ENCODE results near the gene TRMT13.
"Not testable (repeated sequence)": the region's sequence is repeated elsewhere in the genome, so short reads cannot be mapped to it uniquely, and the experiment has no call there.

Gene TRMT13

DNA sequence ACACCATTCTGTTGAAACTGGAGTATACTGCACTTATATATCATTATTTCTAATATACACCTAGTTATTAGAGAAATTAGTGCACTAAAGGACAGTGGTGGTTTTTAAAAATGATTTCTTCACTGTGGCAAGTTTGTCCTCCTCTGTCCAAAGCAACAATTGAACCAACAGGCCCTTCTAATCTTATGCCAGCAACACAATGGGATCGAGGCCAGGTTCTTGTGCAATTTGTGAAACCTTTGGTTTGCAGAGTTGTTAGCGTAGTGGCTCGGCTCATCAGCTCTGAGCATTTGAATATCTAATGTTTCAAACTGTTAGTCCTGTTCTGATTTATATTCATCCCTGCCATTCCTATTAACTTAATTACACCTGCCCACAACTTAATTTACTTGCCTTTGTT is 54.9 kb downstream of the TRMT13 start:
- H3K4me2 ChIP-seq (ENCODE audit: low read depth, low read length, poor library complexity, severe bottlenecking), result no peak overlapping the region
- no peak overlapping the region for H3K9ac ChIP-seq (ENCODE audit: low read depth, low read length, poor library complexity, severe bottlenecking)
- no peaks in the 10 kb centered on the region for H3K36me3 ChIP-seq (ENCODE audit: insufficient read depth, low read length)
- no peaks in the 10 kb centered on the region for H3F3A ChIP-seq (ENCODE audit: low read depth)
- H2AFZ ChIP-seq (ENCODE audit: low read length), result no peak overlapping the region
- TF ChIP-seq EZH2phosphoT487 (IDR thresholded peaks at IDR 0.05; ENCODE audit: borderline replicate concordance), result no peak
- TF ChIP-seq, protein P1, sequence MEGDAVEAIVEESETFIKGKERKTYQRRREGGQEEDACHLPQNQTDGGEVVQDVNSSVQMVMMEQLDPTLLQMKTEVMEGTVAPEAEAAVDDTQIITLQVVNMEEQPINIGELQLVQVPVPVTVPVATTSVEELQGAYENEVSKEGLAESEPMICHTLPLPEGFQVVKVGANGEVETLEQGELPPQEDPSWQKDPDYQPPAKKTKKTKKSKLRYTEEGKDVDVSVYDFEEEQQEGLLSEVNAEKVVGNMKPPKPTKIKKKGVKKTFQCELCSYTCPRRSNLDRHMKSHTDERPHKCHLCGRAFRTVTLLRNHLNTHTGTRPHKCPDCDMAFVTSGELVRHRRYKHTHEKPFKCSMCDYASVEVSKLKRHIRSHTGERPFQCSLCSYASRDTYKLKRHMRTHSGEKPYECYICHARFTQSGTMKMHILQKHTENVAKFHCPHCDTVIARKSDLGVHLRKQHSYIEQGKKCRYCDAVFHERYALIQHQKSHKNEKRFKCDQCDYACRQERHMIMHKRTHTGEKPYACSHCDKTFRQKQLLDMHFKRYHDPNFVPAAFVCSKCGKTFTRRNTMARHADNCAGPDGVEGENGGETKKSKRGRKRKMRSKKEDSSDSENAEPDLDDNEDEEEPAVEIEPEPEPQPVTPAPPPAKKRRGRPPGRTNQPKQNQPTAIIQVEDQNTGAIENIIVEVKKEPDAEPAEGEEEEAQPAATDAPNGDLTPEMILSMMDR (conservative IDR thresholded peaks at IDR 0.05; ENCODE audit: low read length), result no peak
- H3K9me2 ChIP-seq (replicated peaks; ENCODE audit: low read depth, low read length), result no peaks in the 10 kb centered on the region
- H3K4me3 ChIP-seq (ENCODE audit: low read length, poor library complexity, severe bottlenecking), result no peak overlapping the region
- H3K79me2 ChIP-seq (ENCODE audit: insufficient read depth, low read length), result no peaks in the 10 kb centered on the region
- no peaks in the 10 kb centered on the region for H3K27me3 ChIP-seq (ENCODE audit: insufficient read depth, low read length, poor library complexity, severe bottlenecking)
- H3K9me3 ChIP-seq (ENCODE audit: insufficient read depth, low read depth, low read length), result no peaks in the 10 kb centered on the region
- no peaks in the 10 kb centered on the region for H3K4me1 ChIP-seq (ENCODE audit: insufficient read depth, low read length, poor library complexity, severe bottlenecking)
- no peaks in the 10 kb centered on the region for H4K20me1 ChIP-seq (ENCODE audit: insufficient read depth, low read length, poor library complexity, severe bottlenecking)

DNA sequence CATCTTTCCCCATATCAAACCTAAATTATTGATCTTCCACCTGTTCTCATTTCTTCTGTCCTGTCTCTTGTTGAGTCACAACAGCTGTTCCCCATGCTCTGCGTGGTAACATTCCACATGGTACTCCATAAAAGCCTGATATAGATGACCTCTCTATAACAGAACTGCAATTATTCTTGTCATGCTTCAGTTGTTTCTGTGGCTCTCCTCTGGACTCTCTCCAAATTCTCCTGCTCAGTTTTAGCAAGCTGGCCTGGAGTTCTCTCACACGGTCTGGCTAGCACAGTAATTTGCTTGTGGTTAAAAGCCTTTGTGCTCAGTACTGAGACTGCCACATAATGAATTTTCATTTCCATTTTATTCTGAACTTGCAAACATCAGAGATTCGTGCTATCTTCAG is 55.7 kb downstream of the TRMT13 start:
- no peaks in the 10 kb centered on the region for H3F3A ChIP-seq (ENCODE audit: low read depth)
- H3K9me2 ChIP-seq (replicated peaks; ENCODE audit: low read depth, low read length), result no peaks in the 10 kb centered on the region
- no peak overlapping the region for H3K4me2 ChIP-seq (ENCODE audit: low read depth, low read length, poor library complexity, severe bottlenecking)
- H3K79me2 ChIP-seq (ENCODE audit: insufficient read depth, low read length), result no peaks in the 10 kb centered on the region
- H4K20me1 ChIP-seq (ENCODE audit: insufficient read depth, low read length, poor library complexity, severe bottlenecking), result no peaks in the 10 kb centered on the region
- TF ChIP-seq, protein P1 (conservative IDR thresholded peaks at IDR 0.05; ENCODE audit: low read length), result no peak
- TF ChIP-seq EZH2phosphoT487 (IDR thresholded peaks at IDR 0.05; ENCODE audit: borderline replicate concordance), result no peak
- H3K4me3 ChIP-seq (ENCODE audit: low read length, poor library complexity, severe bottlenecking), result no peak overlapping the region
- no peak overlapping the region for H3K9ac ChIP-seq (ENCODE audit: low read depth, low read length, poor library complexity, severe bottlenecking)
- no peaks in the 10 kb centered on the region for H3K9me3 ChIP-seq (ENCODE audit: insufficient read depth, low read depth, low read length)
- H2AFZ ChIP-seq (ENCODE audit: low read length), result no peak overlapping the region
- H3K27me3 ChIP-seq (ENCODE audit: insufficient read depth, low read length, poor library complexity, severe bottlenecking), result no peaks in the 10 kb centered on the region
- H3K4me1 ChIP-seq (ENCODE audit: insufficient read depth, low read length, poor library complexity, severe bottlenecking), result no peaks in the 10 kb centered on the region
- no peaks in the 10 kb centered on the region for H3K36me3 ChIP-seq (ENCODE audit: insufficient read depth, low read length)

DNA sequence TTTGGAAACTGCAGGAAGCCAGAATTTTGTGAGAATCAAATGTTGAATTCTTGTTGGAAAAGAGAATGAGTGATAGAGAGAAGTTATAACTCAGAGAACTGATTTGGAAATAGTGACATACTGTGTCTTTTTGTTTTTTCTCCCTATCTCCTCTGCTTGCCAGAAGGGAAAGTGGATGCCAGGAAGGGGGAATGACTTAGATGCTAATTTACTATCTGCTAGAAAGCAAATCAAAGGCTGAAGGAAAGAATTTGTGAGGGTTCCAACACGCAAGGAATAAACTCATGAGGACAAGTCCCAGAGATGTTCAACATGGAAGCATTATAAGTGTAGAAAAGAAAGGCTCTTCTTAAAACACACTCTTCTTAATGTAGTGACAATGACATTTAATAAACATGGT is 65.6 kb downstream of the TRMT13 start:
- H3K9me2 ChIP-seq (replicated peaks; ENCODE audit: low read depth, low read length), result no peaks in the 10 kb centered on the region
- H3F3A ChIP-seq (ENCODE audit: low read depth), result no peaks in the 10 kb centered on the region
- no peaks in the 10 kb centered on the region for H3K9me3 ChIP-seq (ENCODE audit: insufficient read depth, low read depth, low read length)
- no peak overlapping the region for H3K9ac ChIP-seq (ENCODE audit: low read depth, low read length, poor library complexity, severe bottlenecking)
- TF ChIP-seq, protein P1 (conservative IDR thresholded peaks at IDR 0.05; ENCODE audit: low read length), result no peak
- TF ChIP-seq EZH2phosphoT487 (IDR thresholded peaks at IDR 0.05; ENCODE audit: borderline replicate concordance), result no peak
- no peaks in the 10 kb centered on the region for H3K4me1 ChIP-seq (ENCODE audit: insufficient read depth, low read length, poor library complexity, severe bottlenecking)
- no peaks in the 10 kb centered on the region for H3K79me2 ChIP-seq (ENCODE audit: insufficient read depth, low read length)
- H3K36me3 ChIP-seq (ENCODE audit: insufficient read depth, low read length), result peaks cover 29% of the 10 kb centered on the region; the same call in 1 of the 2 replicates
- H4K20me1 ChIP-seq (ENCODE audit: insufficient read depth, low read length, poor library complexity, severe bottlenecking), result no peaks in the 10 kb centered on the region
- no peak overlapping the region for H3K4me2 ChIP-seq (ENCODE audit: low read depth, low read length, poor library complexity, severe bottlenecking)
- H3K4me3 ChIP-seq (ENCODE audit: low read length, poor library complexity, severe bottlenecking), result no peak overlapping the region
- no peak overlapping the region for H2AFZ ChIP-seq (ENCODE audit: low read length)
- H3K27me3 ChIP-seq (ENCODE audit: insufficient read depth, low read length, poor library complexity, severe bottlenecking), result no peaks in the 10 kb centered on the region

DNA sequence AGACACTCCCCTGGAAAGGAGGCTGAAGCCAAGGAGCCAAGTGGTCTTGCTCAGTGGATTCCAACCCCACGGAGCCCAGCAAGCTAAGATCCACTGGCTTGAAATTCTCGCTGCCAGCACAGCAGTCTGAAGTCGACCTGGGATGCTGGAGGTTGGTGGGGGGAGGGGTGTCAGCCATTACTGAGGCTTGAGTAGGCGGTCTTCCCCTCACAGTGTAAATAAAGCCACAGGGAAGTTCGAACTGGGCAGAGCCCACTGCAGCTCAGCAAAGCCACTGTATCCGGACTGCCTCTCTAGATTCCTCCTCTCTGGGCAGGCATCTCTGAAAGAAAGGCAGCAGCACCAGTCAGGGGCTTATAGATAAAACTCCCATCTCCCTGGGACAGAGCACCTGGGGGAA is 67.1 kb downstream of the TRMT13 start:
- H3K4me1 ChIP-seq (ENCODE audit: insufficient read depth, low read length, poor library complexity, severe bottlenecking); H2AFZ ChIP-seq (ENCODE audit: low read length); H3K4me2 ChIP-seq (ENCODE audit: low read depth, low read length, poor library complexity, severe bottlenecking); H3K9ac ChIP-seq (ENCODE audit: low read depth, low read length, poor library complexity, severe bottlenecking); H3K79me2 ChIP-seq (ENCODE audit: insufficient read depth, low read length); H3K4me3 ChIP-seq (ENCODE audit: low read length, poor library complexity, severe bottlenecking); H3F3A ChIP-seq (ENCODE audit: low read depth); H4K20me1 ChIP-seq (ENCODE audit: insufficient read depth, low read length, poor library complexity, severe bottlenecking); H3K9me2 ChIP-seq (replicated peaks; ENCODE audit: low read depth, low read length); H3K27me3 ChIP-seq (ENCODE audit: insufficient read depth, low read length, poor library complexity, severe bottlenecking); H3K9me3 ChIP-seq (ENCODE audit: insufficient read depth, low read depth, low read length): not testable (repeated sequence)
- H3K36me3 ChIP-seq (ENCODE audit: insufficient read depth, low read length), result peaks cover 29% of the 10 kb centered on the region; the same call in 1 of the 2 replicates

Data from Loucy (cell line).